GM12872 (cell line): Measurements from ENCODE around the gene FOXP1.

Experiments used
- TF ChIP-seq, protein P1 (sequence below): IDR thresholded peaks from 3 replicates; pipeline ENCODE4 v1.5.1; 2011; ENCODE audit warnings: low read depth, mild to moderate bottlenecking, low read length, moderate library complexity; ENCODE audit not compliant: insufficient read depth

FOXP1 gene

DNA sequence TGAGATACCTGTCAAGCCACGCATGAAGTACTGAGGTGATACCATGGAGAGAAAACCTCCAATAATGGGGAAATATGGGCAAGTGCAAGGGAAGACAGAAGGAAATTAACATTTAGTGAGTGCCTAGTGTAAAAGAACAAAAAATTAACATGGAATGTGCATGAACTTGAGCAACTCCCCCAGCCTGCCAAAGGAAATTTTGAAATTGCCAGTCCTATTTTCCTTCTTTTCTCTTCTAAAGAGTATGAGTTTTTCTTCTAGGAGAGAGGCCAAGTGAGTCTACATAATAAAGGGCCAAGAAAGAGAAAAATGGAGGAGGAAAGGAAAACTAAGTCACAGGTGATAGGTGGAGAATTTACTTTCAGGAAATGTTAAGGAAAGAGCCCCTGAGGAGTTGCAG is 668.7 kb downstream of the FOXP1 start:
- TF ChIP-seq, protein P1, sequence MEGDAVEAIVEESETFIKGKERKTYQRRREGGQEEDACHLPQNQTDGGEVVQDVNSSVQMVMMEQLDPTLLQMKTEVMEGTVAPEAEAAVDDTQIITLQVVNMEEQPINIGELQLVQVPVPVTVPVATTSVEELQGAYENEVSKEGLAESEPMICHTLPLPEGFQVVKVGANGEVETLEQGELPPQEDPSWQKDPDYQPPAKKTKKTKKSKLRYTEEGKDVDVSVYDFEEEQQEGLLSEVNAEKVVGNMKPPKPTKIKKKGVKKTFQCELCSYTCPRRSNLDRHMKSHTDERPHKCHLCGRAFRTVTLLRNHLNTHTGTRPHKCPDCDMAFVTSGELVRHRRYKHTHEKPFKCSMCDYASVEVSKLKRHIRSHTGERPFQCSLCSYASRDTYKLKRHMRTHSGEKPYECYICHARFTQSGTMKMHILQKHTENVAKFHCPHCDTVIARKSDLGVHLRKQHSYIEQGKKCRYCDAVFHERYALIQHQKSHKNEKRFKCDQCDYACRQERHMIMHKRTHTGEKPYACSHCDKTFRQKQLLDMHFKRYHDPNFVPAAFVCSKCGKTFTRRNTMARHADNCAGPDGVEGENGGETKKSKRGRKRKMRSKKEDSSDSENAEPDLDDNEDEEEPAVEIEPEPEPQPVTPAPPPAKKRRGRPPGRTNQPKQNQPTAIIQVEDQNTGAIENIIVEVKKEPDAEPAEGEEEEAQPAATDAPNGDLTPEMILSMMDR = no peak

DNA sequence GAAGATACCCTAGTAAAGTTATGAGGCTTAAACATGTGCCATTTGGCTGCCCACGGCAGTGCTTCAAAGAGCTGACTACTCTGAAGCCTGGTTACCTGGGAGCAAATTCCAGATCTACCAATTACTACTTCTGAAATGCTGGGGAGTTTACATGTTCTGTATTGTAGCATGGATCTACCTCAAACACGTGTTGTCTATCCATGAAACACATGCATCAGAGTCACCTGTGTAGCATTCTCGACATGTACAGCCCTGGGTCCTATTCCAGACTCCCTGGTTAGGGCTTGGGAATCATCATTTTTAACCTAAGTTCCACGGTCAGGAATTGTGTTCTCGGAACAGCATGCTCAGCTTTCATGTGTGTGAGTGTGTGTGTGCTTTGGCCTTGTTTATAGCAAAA is 671.8 kb downstream of the FOXP1 start:
- TF ChIP-seq, protein P1 = no peak

DNA sequence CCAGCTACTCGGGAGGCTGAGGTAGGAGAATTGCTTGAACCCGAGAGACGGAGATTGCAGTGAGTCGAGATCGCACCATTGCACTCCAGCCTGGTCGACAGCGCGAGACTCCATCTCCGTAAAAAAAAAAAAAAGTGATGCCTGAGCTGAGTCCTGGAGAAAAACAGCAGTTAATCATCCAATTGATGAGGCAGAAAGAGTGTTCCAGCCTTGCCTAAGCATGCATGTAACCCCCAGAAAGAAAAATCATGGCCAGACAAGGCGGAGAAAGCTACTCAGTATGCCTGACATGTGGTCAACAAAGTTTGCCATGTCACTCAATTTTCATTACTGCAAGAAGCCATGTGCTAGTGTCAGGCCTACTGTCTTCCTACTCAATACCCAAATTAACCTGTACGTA is 678.0 kb downstream of the FOXP1 start:
- TF ChIP-seq, protein P1 = no peak
